H1 (cell line): Measurements from ENCODE around the gene AGRP. TPM values are rescaled to one million over a fixed set of nuclear protein-coding genes. Genes with fewer than 3 reads are reported as not detected.

ENCODE experiments used
- CTCF ChIA-PET: fragments of 300-600 bp; sonication (Branson Sonifier 250); formaldehyde crosslinking; loops from one replicate; lab custom pipeline; 2021; ENCODE audit not compliant: partially characterized antibody; lab: Charles Lee
- POLR2A ChIA-PET: fragments of 300-600 bp; sonication (Branson Sonifier 250); formaldehyde crosslinking; loops from one replicate; lab custom pipeline; 2021; ENCODE audit warnings: inconsistent platforms; ENCODE audit not compliant: partially characterized antibody; lab: Charles Lee
- DNase-seq, 2 experiments: peaks; one replicate each; pipeline versions ENCODE4 v3.0.0 to v3.0.0-alpha.2; 2010 to 2022; ENCODE audit warnings: low spot score in 2 of 2, low read depth in 1 of 2, mixed read lengths in 1 of 2
- FAIRE-seq: peaks from 2 replicates; lab custom pipeline; 2011; peaks lifted over from hg19 to GRCh38; lab: Jason Lieb, UNC
- H2AFZ ChIP-seq: 2 replicates; pipeline ENCODE4 v1.8.1; 2012; ENCODE audit warnings: low read length, inconsistent platforms
- H2AK5ac ChIP-seq: 2 replicates; pipeline ENCODE4 v1.6.1; 2013; ENCODE audit warnings: low read depth, low read length
- H2BK120ac ChIP-seq: replicated peaks from 2 replicates; pipeline ENCODE3; 2013; ENCODE audit warnings: low read depth, low read length, inconsistent platforms
- H2BK12ac ChIP-seq: 2 replicates; pipeline ENCODE4 v1.6.1; 2013; ENCODE audit warnings: low read depth, low read length
- H2BK15ac ChIP-seq: 2 replicates; pipeline ENCODE4 v1.6.1; 2013; ENCODE audit warnings: low read length
- H2BK20ac ChIP-seq: 2 replicates; pipeline ENCODE4 v1.6.1; 2013; ENCODE audit warnings: low read length
- H2BK5ac ChIP-seq: 2 replicates; pipeline ENCODE4 v1.6.1; 2013; ENCODE audit warnings: low read depth, low read length
- H3K14ac ChIP-seq: 2 replicates; pipeline ENCODE4 v1.6.1; 2013; ENCODE audit warnings: inconsistent platforms; ENCODE audit not compliant: insufficient read length
- H3K18ac ChIP-seq: 2 replicates; pipeline ENCODE4 v1.6.1; 2013; ENCODE audit warnings: low read length; ENCODE audit errors: extremely low read depth
- H3K23ac ChIP-seq: 2 replicates; pipeline ENCODE4 v1.6.1; 2013; ENCODE audit warnings: inconsistent platforms; ENCODE audit not compliant: insufficient read length
- H3K23me2 ChIP-seq: 2 replicates; pipeline ENCODE4 v1.6.1; 2013; ENCODE audit warnings: low read depth, low read length
- H3K27ac ChIP-seq: 2 replicates; pipeline ENCODE4 v1.6.1; 2011; ENCODE audit warnings: low read depth, low read length, inconsistent platforms
- H3K27me3 ChIP-seq, 4 experiments: replicated peaks in 1 of 4; 1 replicate in 1 of 4; 2 replicates in 3 of 4; pipeline versions ENCODE4 v1.6.1 to v1.8.1; 2011 to 2013; ENCODE audit warnings: low read length in 3 of 4, mild to moderate bottlenecking in 3 of 4, inconsistent platforms in 2 of 4, mixed read lengths in 2 of 4, moderate library complexity in 1 of 4; ENCODE audit not compliant: control insufficient read depth in 3 of 4, insufficient read depth in 3 of 4; ENCODE audit errors: extremely low read depth in 1 of 4
- H3K36me3 ChIP-seq, 4 experiments: 2 replicates each; pipeline versions ENCODE4 v1.6.1 to v1.8.1; 2011 to 2013; ENCODE audit warnings: mild to moderate bottlenecking in 4 of 4, low read length in 3 of 4, moderate library complexity in 2 of 4, control low read depth in 1 of 4, inconsistent platforms in 1 of 4; ENCODE audit not compliant: insufficient read depth in 4 of 4, control insufficient read depth in 2 of 4
- H3K4ac ChIP-seq: replicated peaks from 2 replicates; pipeline ENCODE3; 2013; ENCODE audit warnings: low read length, low read depth, mixed read lengths, inconsistent platforms; ENCODE audit not compliant: insufficient read length
- H3K4me1 ChIP-seq, 4 experiments: replicated peaks in 1 of 4; 1 replicate in 1 of 4; 2 replicates in 3 of 4; pipeline versions ENCODE4 v1.6.1 to v1.8.1; 2011 to 2013; ENCODE audit warnings: low read length in 3 of 4, inconsistent platforms in 2 of 4, mixed read lengths in 1 of 4; ENCODE audit not compliant: insufficient read depth in 4 of 4, control insufficient read depth in 3 of 4
- H3K4me2 ChIP-seq, 2 experiments: 2 replicates each; pipeline versions ENCODE4 v1.6.1 to v1.8.1; 2011 to 2013; ENCODE audit warnings: low read depth in 2 of 2, low read length in 2 of 2, control low read depth in 1 of 2, inconsistent platforms in 1 of 2, mild to moderate bottlenecking in 1 of 2; ENCODE audit not compliant: insufficient read depth in 1 of 2
- H3K4me3 ChIP-seq, 4 experiments: fragments of 200-600, 300-600 bp in 1 of 4; sonication (generic), shearing (Covaris generic), sonication (Bioruptor Twin) in 1 of 4; 2 replicates each; pipeline versions ENCODE4 v1.5.1 to v1.8.1; 2011 to 2016; ENCODE audit warnings: low read length in 4 of 4, low read depth in 3 of 4, control low read depth in 2 of 4, inconsistent platforms in 2 of 4, mild to moderate bottlenecking in 2 of 4, mixed read lengths in 1 of 4, moderate library complexity in 1 of 4; ENCODE audit not compliant: insufficient read depth in 2 of 4; ENCODE audit errors: extremely low read depth in 1 of 4
- H3K56ac ChIP-seq: replicated peaks from 2 replicates; pipeline ENCODE3; 2013; ENCODE audit warnings: low read depth, mild to moderate bottlenecking, mixed read lengths, low read length, inconsistent platforms; ENCODE audit not compliant: insufficient read length
- H3K79me1 ChIP-seq: 2 replicates; pipeline ENCODE4 v1.6.1; 2013; ENCODE audit warnings: low read depth, low read length, control low read depth
- H3K79me2 ChIP-seq, 2 experiments: 2 replicates each; pipeline versions ENCODE4 v1.6.1 to v1.8.1; 2012 to 2013; ENCODE audit warnings: low read length in 2 of 2, mild to moderate bottlenecking in 2 of 2, inconsistent platforms in 1 of 2; ENCODE audit not compliant: insufficient read depth in 2 of 2, control insufficient read depth in 1 of 2
- H3K9ac ChIP-seq, 4 experiments: replicated peaks in 1 of 4; 1 replicate in 1 of 4; 2 replicates in 3 of 4; pipeline versions ENCODE4 v1.6.1 to v1.8.1; 2011 to 2013; ENCODE audit warnings: low read depth in 3 of 4, low read length in 3 of 4, control low read depth in 2 of 4, mild to moderate bottlenecking in 2 of 4, moderate library complexity in 2 of 4, inconsistent platforms in 1 of 4; ENCODE audit errors: extremely low read depth in 1 of 4
- H3K9me3 ChIP-seq, 2 experiments: 2 replicates each; pipeline versions ENCODE4 v1.6.1 to v1.8.1; 2012 to 2013; ENCODE audit warnings: mild to moderate bottlenecking in 2 of 2, moderate library complexity in 2 of 2, control low read depth in 1 of 2, inconsistent platforms in 1 of 2, low read depth in 1 of 2, low read length in 1 of 2, mixed read lengths in 1 of 2; ENCODE audit not compliant: insufficient read depth in 2 of 2
- H4K20me1 ChIP-seq, 2 experiments: replicated peaks in 1 of 2; 2 replicates each; pipeline versions ENCODE3 to v1.8.1; 2011 to 2013; ENCODE audit warnings: inconsistent platforms in 2 of 2, low read length in 2 of 2, mild to moderate bottlenecking in 1 of 2; ENCODE audit not compliant: insufficient read depth in 2 of 2, control insufficient read depth in 1 of 2
- H4K5ac ChIP-seq: 2 replicates; pipeline ENCODE4 v1.6.1; 2013; ENCODE audit warnings: low read length, low read depth, mixed read lengths, inconsistent platforms; ENCODE audit not compliant: insufficient read length
- H4K8ac ChIP-seq: 2 replicates; pipeline ENCODE4 v1.8.0; 2013; ENCODE audit warnings: mild to moderate bottlenecking, moderate library complexity, low read length, inconsistent platforms; ENCODE audit not compliant: insufficient read depth; ENCODE audit errors: extremely low read depth
- H4K91ac ChIP-seq: replicated peaks from 2 replicates; pipeline ENCODE3; 2013; ENCODE audit warnings: low read length, mixed read lengths, inconsistent platforms; ENCODE audit not compliant: insufficient read length
- CBX8 ChIP-seq: fragments of 300-800, 300-1000 bp; sonication (generic); IDR thresholded peaks from 2 replicates; pipeline ENCODE4 v1.7.1; 2016; ENCODE audit warnings: low read depth, low read length, borderline replicate concordance
- JUN ChIP-seq: IDR thresholded peaks from 2 replicates; pipeline ENCODE4 v1.6.1; 2011; ENCODE audit warnings: low read depth, mild to moderate bottlenecking, improper control_type of control experiment, low read length
- MAFK ChIP-seq: IDR thresholded peaks from 2 replicates; pipeline ENCODE4 v1.6.1; 2012; ENCODE audit warnings: low read depth, mild to moderate bottlenecking, improper control_type of control experiment, low read length
- NRF1 ChIP-seq: IDR thresholded peaks from 2 replicates; pipeline ENCODE4 v1.6.1; 2011; ENCODE audit warnings: mild to moderate bottlenecking, low read depth, low read length, improper control_type of control experiment
- POLR2AphosphoS5 ChIP-seq: IDR thresholded peaks from 2 replicates; pipeline ENCODE4 v1.6.1; 2011; ENCODE audit warnings: low read depth, low read length
- RFX5 ChIP-seq: IDR thresholded peaks from 2 replicates; pipeline ENCODE4 v1.6.1; 2011; ENCODE audit warnings: low read depth, low read length, improper control_type of control experiment, borderline replicate concordance
- SAP30 ChIP-seq: fragments of 300-600 bp; sonication (generic); IDR thresholded peaks from 2 replicates; pipeline ENCODE4 v1.7.1; 2012; ENCODE audit warnings: low read length, moderate library complexity, mild to moderate bottlenecking, inconsistent platforms; ENCODE audit not compliant: insufficient read depth, insufficient replicate concordance
- SIRT6 ChIP-seq: IDR thresholded peaks from one replicate; pipeline ENCODE4 v1.7.1; 2012; ENCODE audit warnings: low read length, inconsistent platforms
- WGBS, 2 experiments: shearing (Covaris generic) in 1 of 2; methylation state at CpG; one replicate each; pipeline versions ENCODE4 v1.1.6 to v1.1.7; 2013 to 2015; ENCODE audit warnings: low lambda C conversion rate in 2 of 2, mixed read lengths in 2 of 2, inconsistent platforms in 1 of 2, low coverage in 1 of 2, missing lambda C conversion rate in 1 of 2; ENCODE audit not compliant: insufficient replicate concordance in 2 of 2, insufficient coverage in 1 of 2, insufficient read length in 1 of 2; ENCODE audit errors: extremely low coverage in 1 of 2, missing lambda C conversion rate in 1 of 2; 5-methylcytosine and 5-hydroxymethylcytosine counted together
- polyA plus RNA-seq, 7 experiments: library from polyadenylated mRNA; depleted of rRNA in 3 of 7; stranded (reverse) in 5 of 7; unstranded in 2 of 7; fragments of >200 nt in 5 of 7; fragments of 200-250 nt in 2 of 7; gene quantifications; 1 replicate in 5 of 7; 2 replicates in 1 of 7; 4 replicates in 1 of 7; pipeline versions ENCODE4 v1.2.1 to v1.2.3, GENCODE V29; 2011 to 2013; ENCODE audit warnings: missing spikeins in 2 of 7, mixed read lengths in 2 of 7
- total RNA-seq: library from RNA; stranded (reverse); fragmentation: NEBNext Ultra II Directional; extraction: Animal tissue kit (Norgen Biotek cat#: 25700); gene quantifications from 2 replicates; pipeline ENCODE4 v1.2.1, GENCODE V29; 2021

Gene AGRP
- total and polyA plus RNA-seq, 2 of the 8 experiments (the other 6 are each of a cell fraction or from before 2014, with no cell fraction given): not detected

DNA sequence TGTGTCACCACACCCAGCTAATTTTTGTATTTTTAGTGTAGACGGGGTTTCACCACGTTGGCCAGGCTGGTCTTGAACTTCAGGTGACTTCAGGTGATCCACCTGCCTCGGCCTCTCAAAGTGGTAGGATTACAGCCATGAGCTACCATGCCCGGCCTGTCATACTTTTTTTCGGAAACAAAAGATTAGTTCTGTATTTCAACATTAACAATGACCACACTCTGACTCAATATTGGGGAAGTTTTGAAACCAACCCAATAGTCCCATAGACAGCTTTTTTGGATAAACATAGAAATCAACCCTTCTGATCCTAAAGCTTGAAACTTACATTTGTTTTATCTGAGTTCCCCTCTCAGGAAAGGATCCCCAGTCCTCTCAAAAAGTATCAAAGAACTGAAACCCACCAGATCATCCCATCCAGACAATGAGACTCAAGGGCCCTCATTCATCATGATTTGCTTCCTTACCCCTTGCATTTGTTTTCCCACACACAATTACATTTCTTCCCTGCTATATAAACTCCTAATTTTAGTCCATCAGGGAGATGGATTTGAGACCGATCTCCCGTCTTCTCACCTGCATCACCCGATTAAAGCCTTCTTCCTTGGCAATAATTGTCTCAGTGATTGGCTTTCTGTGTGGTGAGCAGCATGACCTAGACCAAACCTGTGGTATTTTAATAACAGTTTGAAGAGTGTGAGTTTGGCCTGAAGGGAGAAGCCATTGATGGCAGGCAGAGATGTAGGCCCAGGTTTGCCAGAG, 7.2 kb upstream of the AGRP start:
- Histone ChIP-seq H3K79me1 (no peaks in the 10 kb centered on the region), H2AK5ac (no peak overlapping the region), H3K4me1 (peaks cover 0 to 7% (median 4%) of the 10 kb centered on the region in 4 experiments; a peak in 5 of 7 replicates), H3K23me2 (no peaks in the 10 kb centered on the region), H2AFZ (no peak overlapping the region), H3K36me3 (no peaks in the 10 kb centered on the region; a peak in 1 of 8 replicates), H2BK20ac (no peak overlapping the region), H3K18ac (no peak overlapping the region), H2BK15ac (no peak overlapping the region), H4K91ac (no peak overlapping the region), H3K56ac (no peak overlapping the region), H4K5ac (no peak overlapping the region), H3K79me2 (no peaks in the 10 kb centered on the region), H3K9ac (no peak overlapping the region), H3K4ac (no peak overlapping the region), H3K27me3 (peaks cover 48 to 68% (median 64%) of the 10 kb centered on the region in 4 experiments), H3K23ac (no peak overlapping the region), H2BK120ac (no peak overlapping the region), H2BK5ac (no peak overlapping the region), H3K4me3 (no peak overlapping the region), H3K9me3 (peaks cover 5 to 7% of the 10 kb centered on the region in 2 experiments; a peak in 1 of 4 replicates), H3K14ac (no peak overlapping the region), H3K27ac (no peak overlapping the region), H2BK12ac (no peak overlapping the region), H4K8ac (no peak overlapping the region), H4K20me1 (peaks cover 8 to 10% of the 10 kb centered on the region in 2 experiments), H3K4me2 (no peak overlapping the region)
- FAIRE-seq (no peak), DNase-seq (no peak)
- TF ChIP-seq SIRT6 (no peak), MAFK (no peak), SAP30 (no peak), POLR2AphosphoS5 (no peak), NRF1 (no peak), CBX8 (no peak), JUN (no peak), RFX5 (no peak)
- POLR2A ChIA-PET: interaction anchor here (0.6 to 1.9 kb wide), 4 partner anchors 9 to 1049 kb away, joined by 3 to 5 read pairs (median 4); partner anchors contain the start of gene ATP6V0D1
- WGBS, 2 experiments: 87% methylated on average over 8 of the region's 8 CpGs; no CpG with 5 or more reads in 1 of the 2 experiments
- CTCF ChIA-PET: interaction anchor here (0.6 to 21.5 kb wide), 6 partner anchors 8 to 145 kb away, joined by 3 to 335 read pairs (median 39); partner anchors contain the start of genes AGRP and ATP6V0D1
